Caco-2 (cell line): ENCODE measurements around the gene TRPC4AP. TPM values are rescaled to one million over a fixed set of nuclear protein-coding genes. Genes with fewer than 3 reads are reported as not detected.

Experiments
- BruUV-seq: library from RNA; stranded (reverse); fragments of 400-500 nt; replicated peaks from 2 replicates; lab custom pipeline; 2021; lab: Mats Ljungman, UMichigan
- CTCF ChIA-PET: fragments of 300-600 bp; sonication (Branson Sonifier 250); formaldehyde crosslinking; loops from one replicate; lab custom pipeline; 2022; ENCODE audit warnings: antibody characterized with exemption; lab: Charles Lee
- POLR2A ChIA-PET: fragments of 300-600 bp; sonication (Branson Sonifier 250); formaldehyde crosslinking; loops from one replicate; lab custom pipeline; 2022; ENCODE audit warnings: antibody characterized with exemption; lab: Charles Lee
- DNase-seq, 2 experiments: peaks; one replicate each; pipeline versions ENCODE4 v3.0.0 to v3.0.0-alpha.2; 2020 to 2022
- H3K27me3 ChIP-seq: replicated peaks from 2 replicates; pipeline ENCODE4 v1.6.0; 2011; ENCODE audit warnings: low read length; ENCODE audit not compliant: control insufficient read depth, insufficient read depth
- H3K36me3 ChIP-seq: 2 replicates; pipeline ENCODE4 v1.5.1; 2011; ENCODE audit warnings: low read length; ENCODE audit not compliant: control insufficient read depth, insufficient read depth
- H3K4me1 ChIP-seq: fragments of 250-450 bp; sonication (Bioruptor Pico); 2 replicates; pipeline ENCODE4 v1.5.1; 2020; ENCODE audit warnings: mild to moderate bottlenecking
- H3K4me3 ChIP-seq: 2 replicates; pipeline ENCODE4 v1.5.1; 2011; ENCODE audit warnings: low read depth, mild to moderate bottlenecking, control low read depth, low read length
- H3K9me3 ChIP-seq: fragments of 250-450 bp; sonication (Bioruptor Pico); 2 replicates; pipeline ENCODE4 v1.5.1; 2020; ENCODE audit warnings: mild to moderate bottlenecking, moderate library complexity
- H3K27ac Mint-ChIP-seq: one replicate; pipeline ENCODE4 v1.8.0; 2022; ENCODE audit warnings: mixed read lengths; ENCODE audit not compliant: unreplicated experiment
- H3K27me3 Mint-ChIP-seq: one replicate; pipeline ENCODE4 v1.8.0; 2022; ENCODE audit warnings: mixed read lengths; ENCODE audit not compliant: insufficient read depth, unreplicated experiment
- H3K36me3 Mint-ChIP-seq: one replicate; pipeline ENCODE4 v1.8.0; 2022; ENCODE audit warnings: mild to moderate bottlenecking, mixed read lengths; ENCODE audit not compliant: insufficient read depth, unreplicated experiment
- H3K4me1 Mint-ChIP-seq: one replicate; pipeline ENCODE4 v1.8.0; 2022; ENCODE audit warnings: low read depth, mixed read lengths; ENCODE audit not compliant: unreplicated experiment
- H3K4me3 Mint-ChIP-seq: one replicate; pipeline ENCODE4 v1.8.0; 2022; ENCODE audit warnings: mild to moderate bottlenecking, moderate library complexity, mixed read lengths; ENCODE audit not compliant: unreplicated experiment
- H3K9me3 Mint-ChIP-seq: one replicate; pipeline ENCODE4 v1.8.0; 2022; ENCODE audit warnings: mixed read lengths; ENCODE audit not compliant: unreplicated experiment
- CTCF ChIP-seq, 2 experiments: fragments of 200-600 bp in 1 of 2; IDR thresholded peaks; 1 replicate in 1 of 2; 2 replicates in 1 of 2; pipeline versions ENCODE4 v1.5.1 to v1.8.0; 2011 to 2022; ENCODE audit warnings: antibody characterized with exemption in 1 of 2, control low read depth in 1 of 2, inconsistent platforms in 1 of 2, low read depth in 1 of 2, low read length in 1 of 2, mild to moderate bottlenecking in 1 of 2, moderate library complexity in 1 of 2; ENCODE audit not compliant: insufficient read depth in 1 of 2, severe bottlenecking in 1 of 2, unreplicated experiment in 1 of 2
- intact Hi-C: fragments of 100-400 bp; cut with micrococcal nuclease; formaldehyde crosslinking; loops from one replicate; pipeline ENCODE4 v1.10.0; 2022; ENCODE audit not compliant: unreplicated experiment
- total RNA-seq: library from RNA; stranded (reverse); gene quantifications from 2 replicates; pipeline ENCODE4 v1.2.3, GENCODE V29; 2022

TRPC4AP gene
- total RNA-seq, 1 experiment from 2014 or later: 144 TPM

GRCh38 chr20:34974246-34974645 lies 118.4 kb downstream of the TRPC4AP start:
- intact Hi-C loops: no loop called here
- no peaks in the 10 kb centered on the region for H3K9me3 ChIP-seq
- no TSS peak for BruUV-seq
- H3K4me1 Mint-ChIP-seq: peaks cover 7% of the 10 kb centered on the region
- H3K27ac Mint-ChIP-seq: no peak overlapping the region
- CTCF ChIA-PET: interaction anchor here (0.6 to 0.8 kb wide), 2 partner anchors 17 to 661 kb away, joined by 6 to 15 read pairs; no protein-coding TSS in a partner anchor
- H3K4me3 ChIP-seq: no peak overlapping the region
- peaks cover 2% of the 10 kb centered on the region for H3K27me3 Mint-ChIP-seq
- no peak for DNase-seq
- no peaks in the 10 kb centered on the region for H3K36me3 ChIP-seq
- POLR2A ChIA-PET: interaction anchor here (0.6 to 0.7 kb wide), 2 partner anchors 29 to 100 kb away, joined by 3 read pairs; no protein-coding TSS in a partner anchor
- H3K4me1 ChIP-seq: peaks cover 5% of the 10 kb centered on the region
- no peak overlapping the region for H3K4me3 Mint-ChIP-seq
- H3K27me3 ChIP-seq: no peaks in the 10 kb centered on the region
- no peak for TF ChIP-seq CTCF (IDR thresholded peaks at IDR 0.05; ENCODE audit: insufficient read depth in 1 of 2, low read depth in 1 of 2, low read length in 1 of 2, severe bottlenecking in 1 of 2, unreplicated experiment in 1 of 2)
- no peaks in the 10 kb centered on the region for H3K36me3 Mint-ChIP-seq
- no peaks in the 10 kb centered on the region for H3K9me3 Mint-ChIP-seq

- no peak for DNase-seq
- Histone ChIP-seq H3K27me3 (no peaks in the 10 kb centered on the region), H3K9me3 (no peaks in the 10 kb centered on the region), H3K36me3 (no peaks in the 10 kb centered on the region), H3K4me1 (no peaks in the 10 kb centered on the region), H3K4me3 (no peak overlapping the region)
- no TSS peak for BruUV-seq
- H3K36me3 Mint-ChIP-seq: no peaks in the 10 kb centered on the region
- no peaks in the 10 kb centered on the region for H3K9me3 Mint-ChIP-seq
- H3K4me1 Mint-ChIP-seq: no peaks in the 10 kb centered on the region
- no peak for TF ChIP-seq CTCF (IDR thresholded peaks at IDR 0.05; ENCODE audit: insufficient read depth in 1 of 2, low read depth in 1 of 2, low read length in 1 of 2, severe bottlenecking in 1 of 2, unreplicated experiment in 1 of 2)
- no peak overlapping the region for H3K4me3 Mint-ChIP-seq
- no peak overlapping the region for H3K27ac Mint-ChIP-seq
- ChIA-PET CTCF (interaction anchor here (1.2 to 2.2 kb wide), 3 partner anchors 16 to 97 kb away, joined by 4 to 10 read pairs (median 8); partner anchors contain the start of genes ACSS2, GSS and MYH7B), POLR2A (no interaction called here)
- H3K27me3 Mint-ChIP-seq: peaks cover 2% of the 10 kb centered on the region
- intact Hi-C loops: no loop called here
Observed at GRCh38 chr20:34971561-34972235, 120.9 kb downstream of the TRPC4AP start.

GRCh38 chr20:34970846-34971560 lies 121.6 kb downstream of the TRPC4AP start:
- H3K36me3 Mint-ChIP-seq: no peaks in the 10 kb centered on the region
- Histone ChIP-seq H3K27me3 (no peaks in the 10 kb centered on the region), H3K36me3 (no peaks in the 10 kb centered on the region), H3K4me1 (no peaks in the 10 kb centered on the region), H3K4me3 (no peak overlapping the region), H3K9me3 (no peaks in the 10 kb centered on the region)
- ChIA-PET CTCF (interaction anchor here (1.2 to 2.2 kb wide), 3 partner anchors 15 to 97 kb away, joined by 4 to 10 read pairs (median 8); partner anchors contain the start of genes ACSS2, GSS and MYH7B), POLR2A (no interaction called here)
- no peaks in the 10 kb centered on the region for H3K4me1 Mint-ChIP-seq
- DNase-seq: no peak
- no peak overlapping the region for H3K4me3 Mint-ChIP-seq
- peaks cover 2% of the 10 kb centered on the region for H3K27me3 Mint-ChIP-seq
- H3K27ac Mint-ChIP-seq: no peak overlapping the region
- no TSS peak for BruUV-seq
- intact Hi-C loops: no loop called here
- no peak for TF ChIP-seq CTCF (IDR thresholded peaks at IDR 0.05; ENCODE audit: insufficient read depth in 1 of 2, low read depth in 1 of 2, low read length in 1 of 2, severe bottlenecking in 1 of 2, unreplicated experiment in 1 of 2)
- no peaks in the 10 kb centered on the region for H3K9me3 Mint-ChIP-seq
